H1 (cell line): ENCODE measurements around the gene UVRAG. TPM values are rescaled to one million over a fixed set of nuclear protein-coding genes. Genes with fewer than 3 reads are reported as not detected.

ENCODE experiments used
- CTCF ChIA-PET: fragments of 300-600 bp; sonication (Branson Sonifier 250); formaldehyde crosslinking; loops from one replicate; lab custom pipeline; 2021; ENCODE audit not compliant: partially characterized antibody; lab: Charles Lee
- POLR2A ChIA-PET: fragments of 300-600 bp; sonication (Branson Sonifier 250); formaldehyde crosslinking; loops from one replicate; lab custom pipeline; 2021; ENCODE audit warnings: inconsistent platforms; ENCODE audit not compliant: partially characterized antibody; lab: Charles Lee
- DNase-seq, 2 experiments: peaks; one replicate each; pipeline versions ENCODE4 v3.0.0 to v3.0.0-alpha.2; 2010 to 2022; ENCODE audit warnings: low spot score in 2 of 2, low read depth in 1 of 2, mixed read lengths in 1 of 2
- FAIRE-seq: peaks from 2 replicates; lab custom pipeline; 2011; peaks lifted over from hg19 to GRCh38; lab: Jason Lieb, UNC
- H2AFZ ChIP-seq: 2 replicates; pipeline ENCODE4 v1.8.1; 2012; ENCODE audit warnings: low read length, inconsistent platforms
- H2AK5ac ChIP-seq: 2 replicates; pipeline ENCODE4 v1.6.1; 2013; ENCODE audit warnings: low read depth, low read length
- H2BK120ac ChIP-seq: replicated peaks from 2 replicates; pipeline ENCODE3; 2013; ENCODE audit warnings: low read depth, low read length, inconsistent platforms
- H2BK12ac ChIP-seq: 2 replicates; pipeline ENCODE4 v1.6.1; 2013; ENCODE audit warnings: low read depth, low read length
- H2BK15ac ChIP-seq: 2 replicates; pipeline ENCODE4 v1.6.1; 2013; ENCODE audit warnings: low read length
- H2BK20ac ChIP-seq: 2 replicates; pipeline ENCODE4 v1.6.1; 2013; ENCODE audit warnings: low read length
- H2BK5ac ChIP-seq: 2 replicates; pipeline ENCODE4 v1.6.1; 2013; ENCODE audit warnings: low read depth, low read length
- H3K14ac ChIP-seq: 2 replicates; pipeline ENCODE4 v1.6.1; 2013; ENCODE audit warnings: inconsistent platforms; ENCODE audit not compliant: insufficient read length
- H3K18ac ChIP-seq: 2 replicates; pipeline ENCODE4 v1.6.1; 2013; ENCODE audit warnings: low read length; ENCODE audit errors: extremely low read depth
- H3K23ac ChIP-seq: 2 replicates; pipeline ENCODE4 v1.6.1; 2013; ENCODE audit warnings: inconsistent platforms; ENCODE audit not compliant: insufficient read length
- H3K23me2 ChIP-seq: 2 replicates; pipeline ENCODE4 v1.6.1; 2013; ENCODE audit warnings: low read depth, low read length
- H3K27ac ChIP-seq: 2 replicates; pipeline ENCODE4 v1.6.1; 2011; ENCODE audit warnings: low read depth, low read length, inconsistent platforms
- H3K27me3 ChIP-seq, 4 experiments: replicated peaks in 1 of 4; 1 replicate in 1 of 4; 2 replicates in 3 of 4; pipeline versions ENCODE4 v1.6.1 to v1.8.1; 2011 to 2013; ENCODE audit warnings: low read length in 3 of 4, mild to moderate bottlenecking in 3 of 4, inconsistent platforms in 2 of 4, mixed read lengths in 2 of 4, moderate library complexity in 1 of 4; ENCODE audit not compliant: control insufficient read depth in 3 of 4, insufficient read depth in 3 of 4; ENCODE audit errors: extremely low read depth in 1 of 4
- H3K36me3 ChIP-seq, 4 experiments: 2 replicates each; pipeline versions ENCODE4 v1.6.1 to v1.8.1; 2011 to 2013; ENCODE audit warnings: mild to moderate bottlenecking in 4 of 4, low read length in 3 of 4, moderate library complexity in 2 of 4, control low read depth in 1 of 4, inconsistent platforms in 1 of 4; ENCODE audit not compliant: insufficient read depth in 4 of 4, control insufficient read depth in 2 of 4
- H3K4ac ChIP-seq: replicated peaks from 2 replicates; pipeline ENCODE3; 2013; ENCODE audit warnings: low read length, low read depth, mixed read lengths, inconsistent platforms; ENCODE audit not compliant: insufficient read length
- H3K4me1 ChIP-seq, 4 experiments: replicated peaks in 1 of 4; 1 replicate in 1 of 4; 2 replicates in 3 of 4; pipeline versions ENCODE4 v1.6.1 to v1.8.1; 2011 to 2013; ENCODE audit warnings: low read length in 3 of 4, inconsistent platforms in 2 of 4, mixed read lengths in 1 of 4; ENCODE audit not compliant: insufficient read depth in 4 of 4, control insufficient read depth in 3 of 4
- H3K4me2 ChIP-seq, 2 experiments: 2 replicates each; pipeline versions ENCODE4 v1.6.1 to v1.8.1; 2011 to 2013; ENCODE audit warnings: low read depth in 2 of 2, low read length in 2 of 2, control low read depth in 1 of 2, inconsistent platforms in 1 of 2, mild to moderate bottlenecking in 1 of 2; ENCODE audit not compliant: insufficient read depth in 1 of 2
- H3K4me3 ChIP-seq, 4 experiments: fragments of 200-600, 300-600 bp in 1 of 4; sonication (generic), shearing (Covaris generic), sonication (Bioruptor Twin) in 1 of 4; 2 replicates each; pipeline versions ENCODE4 v1.5.1 to v1.8.1; 2011 to 2016; ENCODE audit warnings: low read length in 4 of 4, low read depth in 3 of 4, control low read depth in 2 of 4, inconsistent platforms in 2 of 4, mild to moderate bottlenecking in 2 of 4, mixed read lengths in 1 of 4, moderate library complexity in 1 of 4; ENCODE audit not compliant: insufficient read depth in 2 of 4; ENCODE audit errors: extremely low read depth in 1 of 4
- H3K56ac ChIP-seq: replicated peaks from 2 replicates; pipeline ENCODE3; 2013; ENCODE audit warnings: low read depth, mild to moderate bottlenecking, mixed read lengths, low read length, inconsistent platforms; ENCODE audit not compliant: insufficient read length
- H3K79me1 ChIP-seq: 2 replicates; pipeline ENCODE4 v1.6.1; 2013; ENCODE audit warnings: low read depth, low read length, control low read depth
- H3K79me2 ChIP-seq, 2 experiments: 2 replicates each; pipeline versions ENCODE4 v1.6.1 to v1.8.1; 2012 to 2013; ENCODE audit warnings: low read length in 2 of 2, mild to moderate bottlenecking in 2 of 2, inconsistent platforms in 1 of 2; ENCODE audit not compliant: insufficient read depth in 2 of 2, control insufficient read depth in 1 of 2
- H3K9ac ChIP-seq, 4 experiments: replicated peaks in 1 of 4; 1 replicate in 1 of 4; 2 replicates in 3 of 4; pipeline versions ENCODE4 v1.6.1 to v1.8.1; 2011 to 2013; ENCODE audit warnings: low read depth in 3 of 4, low read length in 3 of 4, control low read depth in 2 of 4, mild to moderate bottlenecking in 2 of 4, moderate library complexity in 2 of 4, inconsistent platforms in 1 of 4; ENCODE audit errors: extremely low read depth in 1 of 4
- H3K9me3 ChIP-seq, 2 experiments: 2 replicates each; pipeline versions ENCODE4 v1.6.1 to v1.8.1; 2012 to 2013; ENCODE audit warnings: mild to moderate bottlenecking in 2 of 2, moderate library complexity in 2 of 2, control low read depth in 1 of 2, inconsistent platforms in 1 of 2, low read depth in 1 of 2, low read length in 1 of 2, mixed read lengths in 1 of 2; ENCODE audit not compliant: insufficient read depth in 2 of 2
- H4K20me1 ChIP-seq, 2 experiments: replicated peaks in 1 of 2; 2 replicates each; pipeline versions ENCODE3 to v1.8.1; 2011 to 2013; ENCODE audit warnings: inconsistent platforms in 2 of 2, low read length in 2 of 2, mild to moderate bottlenecking in 1 of 2; ENCODE audit not compliant: insufficient read depth in 2 of 2, control insufficient read depth in 1 of 2
- H4K5ac ChIP-seq: 2 replicates; pipeline ENCODE4 v1.6.1; 2013; ENCODE audit warnings: low read length, low read depth, mixed read lengths, inconsistent platforms; ENCODE audit not compliant: insufficient read length
- H4K8ac ChIP-seq: 2 replicates; pipeline ENCODE4 v1.8.0; 2013; ENCODE audit warnings: mild to moderate bottlenecking, moderate library complexity, low read length, inconsistent platforms; ENCODE audit not compliant: insufficient read depth; ENCODE audit errors: extremely low read depth
- H4K91ac ChIP-seq: replicated peaks from 2 replicates; pipeline ENCODE3; 2013; ENCODE audit warnings: low read length, mixed read lengths, inconsistent platforms; ENCODE audit not compliant: insufficient read length
- CBX5 ChIP-seq: fragments of 300-800, 300-1000 bp; sonication (generic); IDR thresholded peaks from 2 replicates; pipeline ENCODE4 v1.7.1; 2016; ENCODE audit warnings: antibody characterized with exemption, low read length, low read depth
- CBX8 ChIP-seq: fragments of 300-800, 300-1000 bp; sonication (generic); IDR thresholded peaks from 2 replicates; pipeline ENCODE4 v1.7.1; 2016; ENCODE audit warnings: low read depth, low read length, borderline replicate concordance
- CREB1 ChIP-seq: IDR thresholded peaks from 2 replicates; pipeline ENCODE4 v1.6.1; 2012; ENCODE audit warnings: inconsistent platforms
- EP300 ChIP-seq, 2 experiments: IDR thresholded peaks; 1 replicate in 1 of 2; 2 replicates in 1 of 2; pipeline ENCODE4 v1.6.1; 2011 to 2012; ENCODE audit warnings: low read depth in 2 of 2, low read length in 2 of 2, mild to moderate bottlenecking in 2 of 2, borderline replicate concordance in 1 of 2, inconsistent platforms in 1 of 2, moderate library complexity in 1 of 2
- HDAC2 ChIP-seq, 2 experiments: fragments of 300-600 bp in 1 of 2; sonication (generic) in 1 of 2; IDR thresholded peaks; 2 replicates each; pipeline ENCODE4 v1.6.1; 2011 to 2012; ENCODE audit warnings: low read depth in 2 of 2, low read length in 2 of 2, mild to moderate bottlenecking in 2 of 2, moderate library complexity in 2 of 2, borderline replicate concordance in 1 of 2, inconsistent platforms in 1 of 2
- KDM4A ChIP-seq: IDR thresholded peaks from one replicate; pipeline ENCODE4 v1.7.1; 2012; ENCODE audit warnings: low read depth, mild to moderate bottlenecking, moderate library complexity, low read length, inconsistent platforms; ENCODE audit not compliant: severe bottlenecking
- PHF8 ChIP-seq: fragments of 200-600 bp; sonication (generic); conservative IDR thresholded peaks from 2 replicates; pipeline ENCODE4 v1.7.1; 2012; ENCODE audit warnings: low read depth, mild to moderate bottlenecking, inconsistent platforms, low read length, moderate library complexity
- POLR2AphosphoS5 ChIP-seq: IDR thresholded peaks from 2 replicates; pipeline ENCODE4 v1.6.1; 2011; ENCODE audit warnings: low read depth, low read length
- RFX5 ChIP-seq: IDR thresholded peaks from 2 replicates; pipeline ENCODE4 v1.6.1; 2011; ENCODE audit warnings: low read depth, low read length, improper control_type of control experiment, borderline replicate concordance
- RXRA ChIP-seq: IDR thresholded peaks from 2 replicates; pipeline ENCODE4 v1.6.1; 2011; ENCODE audit warnings: low read depth, mild to moderate bottlenecking, low read length, moderate library complexity; ENCODE audit not compliant: insufficient read depth
- SAP30 ChIP-seq: fragments of 300-600 bp; sonication (generic); IDR thresholded peaks from 2 replicates; pipeline ENCODE4 v1.7.1; 2012; ENCODE audit warnings: low read length, moderate library complexity, mild to moderate bottlenecking, inconsistent platforms; ENCODE audit not compliant: insufficient read depth, insufficient replicate concordance
- SP2 ChIP-seq: IDR thresholded peaks from 2 replicates; pipeline ENCODE4 v1.6.1; 2012; ENCODE audit warnings: mild to moderate bottlenecking, low read length, inconsistent platforms
- SP4 ChIP-seq: IDR thresholded peaks from 2 replicates; pipeline ENCODE4 v1.6.1; 2012; ENCODE audit warnings: low read length, inconsistent platforms
- WGBS, 2 experiments: shearing (Covaris generic) in 1 of 2; methylation state at CpG; one replicate each; pipeline versions ENCODE4 v1.1.6 to v1.1.7; 2013 to 2015; ENCODE audit warnings: low lambda C conversion rate in 2 of 2, mixed read lengths in 2 of 2, inconsistent platforms in 1 of 2, low coverage in 1 of 2, missing lambda C conversion rate in 1 of 2; ENCODE audit not compliant: insufficient replicate concordance in 2 of 2, insufficient coverage in 1 of 2, insufficient read length in 1 of 2; ENCODE audit errors: extremely low coverage in 1 of 2, missing lambda C conversion rate in 1 of 2; 5-methylcytosine and 5-hydroxymethylcytosine counted together
- polyA plus RNA-seq, 7 experiments: library from polyadenylated mRNA; depleted of rRNA in 3 of 7; stranded (reverse) in 5 of 7; unstranded in 2 of 7; fragments of >200 nt in 5 of 7; fragments of 200-250 nt in 2 of 7; gene quantifications; 1 replicate in 5 of 7; 2 replicates in 1 of 7; 4 replicates in 1 of 7; pipeline versions ENCODE4 v1.2.1 to v1.2.3, GENCODE V29; 2011 to 2013; ENCODE audit warnings: missing spikeins in 2 of 7, mixed read lengths in 2 of 7
- total RNA-seq: library from RNA; stranded (reverse); fragmentation: NEBNext Ultra II Directional; extraction: Animal tissue kit (Norgen Biotek cat#: 25700); gene quantifications from 2 replicates; pipeline ENCODE4 v1.2.1, GENCODE V29; 2021
- TF ChIP-seq, protein P1 (sequence below): IDR thresholded peaks from 2 replicates; pipeline ENCODE4 v1.6.1; 2011; ENCODE audit warnings: low read depth, mild to moderate bottlenecking, low read length; ENCODE audit not compliant: insufficient read depth

UVRAG gene
- total and polyA plus RNA-seq, 2 of the 8 experiments (the other 6 are each of a cell fraction or from before 2014, with no cell fraction given) = 5.5 to 14.7 TPM

DNA sequence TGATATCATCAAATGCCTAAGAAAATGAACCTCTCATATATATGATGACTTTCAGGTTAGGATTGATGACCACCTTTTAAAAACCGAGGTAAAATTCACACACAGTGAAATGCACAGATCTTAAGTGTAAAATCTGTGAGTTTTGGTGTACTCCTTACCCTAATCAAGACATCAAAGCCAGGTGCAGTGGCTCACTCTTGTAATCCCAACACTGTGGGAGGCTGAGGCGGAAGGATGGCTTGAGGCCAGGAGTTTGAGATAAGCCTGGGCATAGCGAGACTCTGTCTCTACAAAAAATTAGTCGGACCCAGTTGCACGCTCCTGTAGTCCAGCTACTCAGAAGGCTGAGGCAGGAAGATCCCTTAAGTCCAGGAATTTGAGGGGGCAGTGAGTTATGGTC, 140.4 kb downstream of the UVRAG start:
- H3K79me2 ChIP-seq = no peaks in the 10 kb centered on the region
- no peak overlapping the region for H2BK15ac ChIP-seq
- H4K20me1 ChIP-seq = no peaks in the 10 kb centered on the region
- H2BK120ac ChIP-seq = no peak overlapping the region
- no peak overlapping the region for H3K18ac ChIP-seq
- no peak overlapping the region for H2AFZ ChIP-seq
- H3K23me2 ChIP-seq = no peaks in the 10 kb centered on the region
- no peak overlapping the region for H3K9ac ChIP-seq
- DNase-seq (no peak), FAIRE-seq (no peak)
- no peaks in the 10 kb centered on the region for H3K9me3 ChIP-seq
- ChIA-PET CTCF (no interaction called here), POLR2A (no interaction called here)
- H3K56ac ChIP-seq = no peak overlapping the region
- no peak overlapping the region for H4K91ac ChIP-seq
- no peak overlapping the region for H4K5ac ChIP-seq
- H3K4me1 ChIP-seq = no peaks in the 10 kb centered on the region
- H3K23ac ChIP-seq = no peak overlapping the region
- WGBS, 2 experiments = 92% methylated on average over 5 of the region's 5 CpGs; no CpG with 5 or more reads in 1 of the 2 experiments
- H4K8ac ChIP-seq = no peak overlapping the region
- H3K14ac ChIP-seq = no peak overlapping the region
- no peaks in the 10 kb centered on the region for H3K79me1 ChIP-seq
- H3K36me3 ChIP-seq = no peaks in the 10 kb centered on the region
- no peak overlapping the region for H2BK5ac ChIP-seq
- no peak overlapping the region for H3K4me2 ChIP-seq
- no peaks in the 10 kb centered on the region for H3K27me3 ChIP-seq
- H3K27ac ChIP-seq = no peak overlapping the region
- H3K4me3 ChIP-seq = no peak overlapping the region
- H2BK20ac ChIP-seq = no peak overlapping the region
- H2AK5ac ChIP-seq = no peak overlapping the region
- H3K4ac ChIP-seq = no peak overlapping the region
- no peak overlapping the region for H2BK12ac ChIP-seq
- TF ChIP-seq, protein P1, sequence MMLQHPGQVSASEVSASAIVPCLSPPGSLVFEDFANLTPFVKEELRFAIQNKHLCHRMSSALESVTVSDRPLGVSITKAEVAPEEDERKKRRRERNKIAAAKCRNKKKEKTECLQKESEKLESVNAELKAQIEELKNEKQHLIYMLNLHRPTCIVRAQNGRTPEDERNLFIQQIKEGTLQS = no peak
- no peak for TF ChIP-seq HDAC2 (IDR thresholded peaks at IDR 0.05; ENCODE audit: borderline replicate concordance in 1 of 2, low read depth in 2 of 2, low read length in 2 of 2)
- TF ChIP-seq POLR2AphosphoS5 = no peak
- no peak for TF ChIP-seq CBX8
- no peak for TF ChIP-seq PHF8
- no peak for TF ChIP-seq CREB1
- TF ChIP-seq CBX5 = no peak
- TF ChIP-seq KDM4A = no peak
- no peak for TF ChIP-seq RXRA
- no peak for TF ChIP-seq SP4
- TF ChIP-seq EP300 (IDR thresholded peaks at IDR 0.05; ENCODE audit: borderline replicate concordance in 1 of 2, low read depth in 2 of 2, low read length in 2 of 2) = no peak
- no peak for TF ChIP-seq SP2
- TF ChIP-seq RFX5 = no peak
- no peak for TF ChIP-seq SAP30
